NCI-H2196 treated with DMSO at 0.1 percent for 48 hours (cell line): ENCODE data around the gene RNF167.

Source experiments
- DNase-seq: peaks from one replicate; lab custom pipeline; 2025; ENCODE audit not compliant: unreplicated experiment; lab: John Stamatoyannopoulos, UW

The RNF167 gene

GRCh38 chr17:4953451-4953961 is 13.4 kb downstream of the RNF167 start:
- no peak for DNase-seq

GRCh38 chr17:4955091-4955490 is 15.0 kb downstream of the RNF167 start:
- no peak for DNase-seq

GRCh38 chr17:4956493-4957061 is 16.5 kb downstream of the RNF167 start:
- DNase-seq, result no peak

DNA sequence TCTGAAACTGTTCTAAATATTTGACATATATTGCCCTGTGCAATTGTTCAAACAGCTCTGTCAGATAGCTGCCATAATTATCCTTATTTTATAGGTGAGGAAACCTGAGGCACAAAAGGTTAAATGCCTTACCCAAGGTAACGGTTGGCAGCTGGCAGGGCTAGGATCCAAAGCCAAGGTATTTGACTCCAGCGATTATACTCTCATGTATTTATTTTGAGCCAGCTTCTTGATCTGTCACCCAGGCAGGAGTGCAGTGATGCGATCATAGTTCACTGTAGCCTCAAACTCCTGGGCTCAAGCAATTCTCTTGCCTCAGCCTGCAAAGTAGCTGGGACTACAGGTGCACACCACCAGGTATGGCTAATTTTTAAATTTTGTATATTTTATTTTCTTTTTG is 18.0 kb downstream of the RNF167 start:
- DNase-seq, result no peak

GRCh38 chr17:4959261-4959965 is 19.3 kb downstream of the RNF167 start:
- no peak for DNase-seq

DNA sequence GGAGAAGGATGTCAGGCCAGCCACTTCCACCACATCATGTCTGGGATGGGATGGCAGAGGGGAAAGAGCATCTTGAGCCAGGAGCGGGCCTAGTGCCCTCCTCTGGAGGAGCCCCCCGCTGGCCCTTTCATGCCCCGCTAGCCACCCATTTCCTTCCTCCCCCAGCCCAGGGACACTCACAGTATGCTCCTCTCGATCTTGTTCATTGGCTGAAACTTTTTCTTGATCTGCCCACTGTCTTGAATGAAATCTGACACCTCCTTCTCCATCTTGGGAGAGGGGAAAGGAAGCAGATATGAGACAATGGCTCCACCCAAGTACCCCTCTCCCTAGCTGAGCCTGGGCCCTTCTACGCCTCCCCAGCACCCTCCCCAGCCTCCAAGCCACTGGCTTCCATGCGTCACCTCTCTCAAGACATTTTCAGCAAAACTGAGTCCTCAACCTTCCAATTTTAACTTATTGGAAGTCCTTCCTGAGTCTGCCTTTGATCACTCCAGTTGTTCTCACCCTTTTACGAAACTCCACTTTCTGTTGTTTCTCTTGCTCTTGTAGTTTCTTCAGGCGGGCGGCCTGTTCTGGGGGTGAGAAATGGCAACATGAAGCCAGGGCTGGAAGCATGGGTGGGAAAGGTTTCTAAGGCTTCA is 20.3 kb downstream of the RNF167 start:
- no peak for DNase-seq

- no peak for DNase-seq
Observed at GRCh38 chr17:4965311-4965986, 25.4 kb downstream of the RNF167 start.

GRCh38 chr17:4966844-4967538 is 26.9 kb downstream of the RNF167 start:
- DNase-seq, result peak; percentile 95

- DNase-seq, result peak; percentile 53
Observed at GRCh38 chr17:4967539-4968485, 27.7 kb downstream of the RNF167 start, which contains the start of gene SPAG7. SPAG7 (minus strand) TSS chr17:4967817; CDS start chr17:4967804, 13 bp downstream.

- no peak for DNase-seq
Observed at GRCh38 chr17:4968486-4969046, 28.5 kb downstream of the RNF167 start.

DNA sequence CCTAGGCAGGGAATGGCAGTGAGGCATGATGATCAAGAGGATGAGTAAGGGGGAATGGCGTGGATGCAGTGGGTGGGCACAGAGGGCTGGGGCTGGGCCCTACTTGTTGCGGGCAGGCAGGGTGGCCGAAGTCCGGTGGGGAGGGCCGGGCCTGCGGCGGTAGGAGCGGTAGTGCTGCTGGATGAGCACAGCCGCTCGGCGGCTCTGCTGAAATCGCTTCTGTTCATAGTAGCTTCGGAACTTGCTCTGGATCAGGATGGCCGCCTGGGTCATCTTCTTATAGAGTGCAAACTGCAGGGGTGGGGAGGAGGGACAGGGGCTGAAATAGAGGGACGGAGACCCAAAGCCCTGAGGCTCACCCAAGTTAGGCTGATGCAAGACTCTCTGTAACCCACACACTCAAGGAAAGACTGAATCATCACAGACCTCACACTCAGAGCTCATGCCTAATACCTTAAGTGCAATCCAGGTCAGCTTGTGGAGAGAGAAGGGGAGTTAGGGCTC is 29.0 kb downstream of the RNF167 start:
- DNase-seq, result no peak

GRCh38 chr17:4969551-4970173 is 29.6 kb downstream of the RNF167 start:
- no peak for DNase-seq

- DNase-seq, result no peak
Observed at GRCh38 chr17:4970273-4970672, 30.2 kb downstream of the RNF167 start.

DNA sequence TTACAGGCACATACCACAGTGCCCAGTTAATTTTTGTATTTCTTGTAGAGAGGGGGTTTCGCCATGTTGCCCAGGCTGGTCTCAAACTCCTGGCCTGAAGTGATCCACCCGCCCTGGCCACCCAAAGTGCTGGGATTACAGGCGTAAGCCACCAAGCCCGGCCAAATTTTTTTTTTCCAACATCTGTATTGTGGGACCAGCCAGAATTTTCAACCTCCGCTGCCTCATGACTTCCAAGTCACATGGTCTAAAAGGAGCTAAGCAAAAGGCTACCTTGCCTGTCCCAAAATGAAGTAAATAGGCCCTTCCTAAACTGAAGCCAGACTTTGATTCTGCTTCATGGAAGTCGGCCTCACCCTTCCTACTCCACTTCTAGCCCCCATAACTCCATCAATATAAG is 31.8 kb downstream of the RNF167 start:
- no peak for DNase-seq

DNA sequence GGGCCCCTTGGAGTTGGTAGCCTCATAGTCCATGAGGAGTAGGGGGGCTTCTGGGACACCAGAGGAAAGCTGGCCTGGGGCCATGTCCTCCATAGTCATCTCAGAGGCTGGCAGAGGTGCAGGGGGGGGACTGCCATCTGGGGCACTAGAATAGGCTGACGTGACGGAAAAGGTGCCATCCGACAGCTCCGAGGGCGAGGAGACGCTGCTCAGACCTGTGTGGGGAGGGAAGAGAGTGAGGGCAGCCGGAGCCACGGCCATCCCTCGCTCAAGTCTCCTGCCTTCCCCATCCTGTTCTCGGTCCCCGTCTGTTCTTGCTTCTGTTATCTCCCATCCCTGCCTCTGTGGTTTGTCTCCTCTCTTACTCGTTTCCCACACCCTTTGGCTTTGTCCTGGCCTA is 32.3 kb downstream of the RNF167 start:
- no peak for DNase-seq

DNA sequence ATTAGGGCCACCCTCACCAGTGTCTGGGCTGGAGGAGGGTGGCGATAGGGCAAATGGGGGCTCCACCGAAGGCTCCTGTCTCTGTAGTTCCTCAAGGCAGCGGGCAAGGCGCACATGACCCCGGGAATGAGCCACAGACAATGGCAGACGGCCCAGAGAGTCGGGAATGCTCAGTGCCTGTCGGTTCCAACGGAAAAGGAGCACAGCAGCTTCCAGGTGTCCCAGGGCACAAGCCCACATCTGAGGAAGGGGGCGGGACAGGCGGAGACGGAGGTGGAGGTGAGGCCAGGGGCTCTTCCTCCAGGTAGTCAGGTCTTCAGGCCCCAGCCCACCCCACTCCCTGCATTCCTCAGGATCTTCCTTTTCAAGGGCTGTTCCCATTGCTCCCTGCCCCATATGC is 32.7 kb downstream of the RNF167 start:
- no peak for DNase-seq

DNA sequence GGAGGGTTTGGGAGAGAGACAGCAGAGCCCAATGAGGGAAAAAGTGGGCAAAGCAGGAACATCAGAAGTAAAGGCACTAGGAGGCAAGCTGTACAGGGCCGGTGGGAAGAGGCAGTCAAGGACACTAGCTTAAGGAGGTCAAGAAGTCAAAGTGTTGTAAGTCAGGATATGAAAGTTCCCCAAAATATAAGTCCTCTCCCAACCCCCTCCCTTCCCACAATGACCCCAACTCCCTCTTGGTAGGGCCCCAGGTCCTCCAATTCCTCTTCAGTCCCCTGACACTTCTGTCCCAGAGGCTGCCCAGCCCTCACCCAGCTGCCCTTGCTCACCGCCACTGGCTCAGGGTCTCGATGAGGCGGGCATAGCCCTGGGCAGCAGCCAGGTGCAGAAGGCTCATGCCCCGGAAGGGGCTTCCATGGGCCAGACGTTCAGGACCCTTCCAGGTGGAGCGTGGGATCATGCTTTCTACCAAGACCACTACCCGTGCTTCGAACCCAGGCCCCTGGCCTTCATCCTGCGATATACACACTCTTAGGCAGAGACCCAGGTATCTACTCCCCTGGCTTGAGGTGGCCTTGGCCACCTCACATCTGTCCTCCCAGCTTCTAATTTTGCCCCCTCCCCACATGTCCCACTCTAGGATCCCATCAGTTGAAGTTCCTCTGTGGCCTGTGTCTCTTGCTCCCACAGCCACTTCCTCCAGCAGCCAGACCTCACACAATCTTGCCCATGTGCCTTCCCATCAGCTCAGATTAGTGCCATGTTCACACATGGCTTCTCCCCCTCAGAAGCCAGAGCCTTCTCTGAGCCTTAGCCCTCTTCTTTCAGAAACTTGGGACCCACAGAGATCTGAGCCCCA is 33.4 kb downstream of the RNF167 start:
- DNase-seq, result no peak

DNA sequence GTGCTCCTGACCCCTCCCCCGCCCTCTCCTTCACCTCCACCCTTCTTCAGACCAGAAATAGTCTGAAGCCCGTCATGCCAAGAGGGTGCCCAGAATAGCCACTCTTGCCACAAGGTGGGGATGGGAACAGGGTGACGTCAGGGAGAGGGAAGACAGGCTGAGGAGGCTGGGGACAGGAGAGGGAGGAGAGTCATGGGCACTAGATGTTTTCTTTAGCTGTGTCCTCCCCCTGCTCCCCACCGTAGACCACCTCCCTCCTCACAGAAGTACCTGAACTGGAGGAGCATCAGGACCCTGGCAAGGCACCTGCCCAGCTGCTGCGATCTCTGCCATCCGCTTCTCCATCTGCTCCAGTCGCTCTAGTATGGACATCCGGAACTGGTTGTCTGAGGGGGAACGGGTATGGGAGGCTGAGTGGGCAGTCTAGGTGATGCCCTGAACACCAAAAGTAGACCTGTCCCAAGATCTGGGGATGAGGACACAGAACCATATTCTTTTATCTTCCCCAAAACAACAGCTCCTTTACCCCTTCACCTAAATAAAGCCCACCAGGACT is 34.1 kb downstream of the RNF167 start:
- DNase-seq, result no peak
